ENCODE data around the gene DSCAML1.

GRCh38 chr11:117509543-117509942, 287.5 kb downstream of the DSCAML1 start:
- TF ChIP-seq, protein P1, sequence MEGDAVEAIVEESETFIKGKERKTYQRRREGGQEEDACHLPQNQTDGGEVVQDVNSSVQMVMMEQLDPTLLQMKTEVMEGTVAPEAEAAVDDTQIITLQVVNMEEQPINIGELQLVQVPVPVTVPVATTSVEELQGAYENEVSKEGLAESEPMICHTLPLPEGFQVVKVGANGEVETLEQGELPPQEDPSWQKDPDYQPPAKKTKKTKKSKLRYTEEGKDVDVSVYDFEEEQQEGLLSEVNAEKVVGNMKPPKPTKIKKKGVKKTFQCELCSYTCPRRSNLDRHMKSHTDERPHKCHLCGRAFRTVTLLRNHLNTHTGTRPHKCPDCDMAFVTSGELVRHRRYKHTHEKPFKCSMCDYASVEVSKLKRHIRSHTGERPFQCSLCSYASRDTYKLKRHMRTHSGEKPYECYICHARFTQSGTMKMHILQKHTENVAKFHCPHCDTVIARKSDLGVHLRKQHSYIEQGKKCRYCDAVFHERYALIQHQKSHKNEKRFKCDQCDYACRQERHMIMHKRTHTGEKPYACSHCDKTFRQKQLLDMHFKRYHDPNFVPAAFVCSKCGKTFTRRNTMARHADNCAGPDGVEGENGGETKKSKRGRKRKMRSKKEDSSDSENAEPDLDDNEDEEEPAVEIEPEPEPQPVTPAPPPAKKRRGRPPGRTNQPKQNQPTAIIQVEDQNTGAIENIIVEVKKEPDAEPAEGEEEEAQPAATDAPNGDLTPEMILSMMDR (IDR thresholded peaks at IDR 0.05): no peak
- TF ChIP-seq POLR2A (IDR thresholded peaks at IDR 0.05): no peak

All from uterus (tissue), 2 donors.